T-helper 1 cell treated with Interleukin-12 subunit alpha and Interleukin-12 subunit beta and Interleukin-4 antibody, amounts not matched to agents 30 μg/mL and 1 μg/mL, for 36 hours (primary cell): ENCODE results near the gene SMOC1.

Source experiments
- H3K27ac Mint-ChIP-seq: one replicate; pipeline ENCODE4 v1.8.0; 2021; ENCODE audit warnings: mild to moderate bottlenecking, mixed read lengths
- H3K27me3 Mint-ChIP-seq: one replicate; pipeline ENCODE4 v1.8.0; 2021; ENCODE audit warnings: low read depth, mixed read lengths
- H3K36me3 Mint-ChIP-seq: one replicate; pipeline ENCODE4 v1.8.0; 2021; ENCODE audit warnings: low read depth, mixed read lengths
- H3K4me1 Mint-ChIP-seq: one replicate; pipeline ENCODE4 v1.8.0; 2021; ENCODE audit warnings: low read depth, mixed read lengths
- H3K4me3 Mint-ChIP-seq: one replicate; pipeline ENCODE4 v1.8.0; 2021; ENCODE audit warnings: mild to moderate bottlenecking, moderate library complexity, mixed read lengths
- H3K9me3 Mint-ChIP-seq: one replicate; pipeline ENCODE4 v1.8.0; 2021; ENCODE audit warnings: mixed read lengths

The SMOC1 gene

DNA sequence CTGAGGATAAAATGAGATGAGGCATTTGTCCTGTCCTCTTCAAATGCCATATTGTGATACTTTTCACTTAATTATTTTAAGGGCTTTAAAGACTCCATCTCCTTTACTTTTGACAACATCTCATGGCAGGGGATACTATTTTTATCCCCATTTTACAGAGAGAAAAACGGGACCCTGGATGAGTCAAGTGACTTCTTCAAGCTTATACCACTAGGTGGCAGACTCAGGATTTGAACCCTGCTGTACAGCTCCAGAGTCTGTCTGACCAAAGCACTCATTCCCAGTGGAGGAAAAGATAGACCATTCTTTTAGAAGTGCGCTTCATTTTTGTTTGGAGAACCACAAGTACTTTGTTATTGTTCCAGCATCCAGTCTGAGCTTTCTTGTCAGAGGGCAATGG, 1.7 kb upstream of the SMOC1 start:
- H3K4me3 Mint-ChIP-seq = no peak overlapping the region
- no peaks in the 10 kb centered on the region for H3K4me1 Mint-ChIP-seq
- no peaks in the 10 kb centered on the region for H3K9me3 Mint-ChIP-seq
- no peak overlapping the region for H3K27ac Mint-ChIP-seq
- H3K27me3 Mint-ChIP-seq = peaks cover 64% of the 10 kb centered on the region
- H3K36me3 Mint-ChIP-seq = no peaks in the 10 kb centered on the region

DNA sequence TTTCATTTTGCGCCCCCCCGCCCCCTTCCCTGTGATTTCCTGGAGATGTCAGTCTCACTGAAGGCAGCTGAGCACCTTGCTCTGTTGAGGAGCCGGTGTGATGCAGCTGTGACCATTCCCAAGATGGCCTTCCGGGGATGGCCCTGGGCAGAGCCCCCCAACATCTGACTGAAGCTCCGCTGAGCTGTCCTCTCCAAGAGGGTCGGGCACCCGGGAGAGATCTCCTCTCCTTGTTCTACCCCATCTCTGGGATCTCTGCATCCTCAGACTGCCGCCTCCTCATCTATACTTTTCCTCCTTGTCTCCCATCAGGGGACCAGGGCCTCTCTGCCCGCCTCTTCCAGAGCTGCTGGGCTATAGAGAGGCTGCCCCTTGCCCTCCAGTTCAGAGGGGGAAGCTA, 965 bp upstream of the SMOC1 start:
- peaks cover 65% of the 10 kb centered on the region for H3K27me3 Mint-ChIP-seq

DNA sequence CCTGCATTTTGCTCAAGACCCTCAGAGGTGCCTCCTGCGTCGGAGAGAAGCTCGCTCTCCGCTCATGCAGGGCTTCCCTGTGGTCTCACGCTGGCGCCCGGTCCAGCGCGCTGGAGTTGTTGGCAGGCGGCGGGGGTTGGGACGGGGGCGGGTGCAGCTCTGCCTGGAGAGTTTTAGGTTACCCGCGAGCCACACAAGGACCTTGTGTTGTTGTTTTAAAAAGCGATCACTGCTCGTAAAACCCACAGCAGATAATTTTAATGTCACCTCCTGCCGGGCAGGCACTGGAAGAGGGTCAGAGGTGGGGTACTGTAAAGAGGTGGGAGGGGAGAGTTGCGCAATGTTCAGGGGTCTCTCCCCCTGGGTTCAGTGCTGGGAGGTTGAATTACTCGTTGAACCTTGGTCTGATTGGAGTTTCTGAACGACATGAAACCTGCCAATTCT, 850 bp downstream of the SMOC1 start:
- no peaks in the 10 kb centered on the region for H3K36me3 Mint-ChIP-seq
- H3K4me3 Mint-ChIP-seq = no peak overlapping the region
- H3K27ac Mint-ChIP-seq = no peak overlapping the region
- no peaks in the 10 kb centered on the region for H3K9me3 Mint-ChIP-seq
- no peaks in the 10 kb centered on the region for H3K4me1 Mint-ChIP-seq
- H3K27me3 Mint-ChIP-seq = peaks cover 71% of the 10 kb centered on the region

More for the DNA sequence above, 965 bp upstream of the SMOC1 start:
- H3K27ac Mint-ChIP-seq = no peak overlapping the region
- H3K9me3 Mint-ChIP-seq = no peaks in the 10 kb centered on the region
- no peaks in the 10 kb centered on the region for H3K4me1 Mint-ChIP-seq
- H3K4me3 Mint-ChIP-seq = no peak overlapping the region
- no peaks in the 10 kb centered on the region for H3K36me3 Mint-ChIP-seq

DNA sequence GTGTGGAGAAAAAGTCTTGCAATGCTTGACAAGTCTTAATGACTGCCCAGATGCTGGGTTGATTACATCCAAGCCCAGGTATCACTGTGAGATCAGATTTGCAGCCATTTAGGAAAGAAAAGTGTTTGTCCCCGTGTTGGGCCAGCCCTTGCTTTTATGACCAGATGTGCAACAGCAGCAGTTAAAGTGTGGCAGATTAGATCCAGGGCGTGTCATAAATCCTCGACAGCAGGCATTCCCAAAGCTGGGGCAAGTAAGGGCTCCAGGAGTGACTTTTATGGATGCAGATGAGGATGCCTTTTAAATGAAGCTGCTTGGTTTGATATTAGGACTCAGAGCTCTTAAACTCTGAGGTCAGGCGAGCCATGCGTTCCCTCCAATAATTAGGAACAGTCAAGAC, 1.7 kb downstream of the SMOC1 start:
- Mint-ChIP-seq H3K27ac (no peak overlapping the region), H3K36me3 (no peaks in the 10 kb centered on the region), H3K27me3 (peaks cover 71% of the 10 kb centered on the region), H3K9me3 (no peaks in the 10 kb centered on the region), H3K4me3 (no peak overlapping the region), H3K4me1 (no peaks in the 10 kb centered on the region)

DNA sequence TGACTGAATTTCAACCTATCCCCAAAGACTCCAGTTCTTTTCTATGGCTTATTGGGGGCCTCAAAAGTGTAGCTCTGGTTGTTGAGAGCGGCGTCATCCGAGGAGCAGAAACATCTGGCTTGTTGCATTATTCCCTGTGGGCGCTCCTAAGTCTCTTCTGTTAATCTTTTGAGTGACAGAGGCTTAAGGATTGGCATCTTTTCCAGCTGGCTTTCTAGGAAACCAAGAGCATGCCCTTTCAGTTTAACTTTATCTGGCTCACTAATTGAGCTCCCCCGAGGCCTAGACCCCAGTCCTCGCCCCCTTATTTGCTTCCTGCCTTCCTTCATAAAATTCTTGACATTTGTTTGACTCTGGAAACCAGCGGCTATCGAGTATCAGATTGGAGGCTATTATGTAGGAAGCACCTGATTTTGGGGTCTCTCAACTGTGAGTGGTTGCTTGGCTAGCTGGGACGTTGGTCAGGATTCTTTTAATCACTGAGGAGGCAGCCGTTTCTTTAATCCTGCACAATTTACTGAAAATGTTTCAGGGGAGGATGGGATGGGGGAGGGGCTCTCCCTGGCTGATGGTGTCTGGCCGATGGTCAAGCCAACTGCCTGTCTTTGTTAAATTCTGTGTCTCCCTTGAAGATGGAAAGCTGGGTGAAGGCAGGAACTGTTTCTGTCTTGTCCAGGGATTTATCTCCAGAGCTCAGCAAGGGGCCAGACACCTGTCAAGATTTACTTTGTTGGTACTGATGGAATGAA, 3.1 kb downstream of the SMOC1 start:
- Mint-ChIP-seq H3K27ac (no peak overlapping the region), H3K4me3 (no peak overlapping the region), H3K9me3 (no peaks in the 10 kb centered on the region), H3K4me1 (no peaks in the 10 kb centered on the region), H3K36me3 (no peaks in the 10 kb centered on the region), H3K27me3 (peaks cover 62% of the 10 kb centered on the region)

DNA sequence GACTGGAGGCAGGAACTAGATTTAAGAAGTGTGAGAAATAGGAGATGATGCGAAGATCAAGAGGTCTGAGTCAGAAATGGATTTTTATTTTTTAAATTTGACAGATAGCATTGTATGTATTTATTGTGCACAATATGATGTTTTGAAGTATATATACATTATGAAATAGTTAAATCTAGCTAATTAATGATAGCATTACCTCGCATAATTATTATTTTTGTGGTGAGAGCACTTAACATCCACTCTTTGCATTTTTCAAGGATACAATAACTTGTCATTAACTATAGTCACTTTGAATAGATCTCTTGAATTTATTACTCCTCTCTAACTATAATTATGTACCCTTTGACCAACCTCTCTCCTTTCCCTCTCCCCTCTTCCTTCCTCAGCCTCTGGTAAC, 3.7 kb downstream of the SMOC1 start:
- no peak overlapping the region for H3K4me3 Mint-ChIP-seq

DNA sequence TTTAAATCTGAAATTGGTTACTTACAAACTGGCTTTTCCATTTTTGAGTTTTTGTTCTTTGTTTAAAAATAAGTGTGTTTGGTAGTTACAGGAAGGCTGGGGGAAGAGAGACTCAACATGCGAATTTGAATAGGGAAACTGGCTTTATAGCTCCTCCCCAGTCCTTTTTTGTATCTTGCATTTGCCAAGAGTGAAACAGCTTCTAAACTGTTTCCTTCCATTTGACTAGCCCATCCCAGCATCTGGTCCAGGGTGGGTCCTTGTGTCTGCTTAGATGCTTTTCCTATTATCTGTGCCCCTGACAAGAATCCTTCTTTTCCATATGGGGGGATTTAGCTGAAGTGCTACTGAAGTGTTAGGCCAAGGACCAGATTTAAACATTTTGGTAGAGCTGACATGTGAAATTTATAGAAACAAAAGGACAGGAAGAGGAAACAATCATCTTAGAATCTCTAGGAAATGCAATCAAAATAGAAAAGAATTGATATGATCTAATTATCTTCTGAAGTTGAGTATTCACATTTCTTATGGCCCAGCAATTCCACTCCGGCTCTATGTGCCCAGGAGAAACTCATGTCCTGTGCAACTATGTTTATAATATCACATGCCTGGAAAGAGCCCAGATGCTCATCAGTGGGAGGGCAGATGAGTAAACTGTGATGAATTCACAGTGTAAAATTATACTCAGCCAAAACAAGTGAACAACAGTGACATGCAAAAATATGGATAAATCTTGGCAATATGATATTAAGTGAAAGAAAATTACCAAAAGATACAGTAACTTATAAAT, 7.4 kb downstream of the SMOC1 start:
- peaks cover 36% of the 10 kb centered on the region for H3K27me3 Mint-ChIP-seq
- no peaks in the 10 kb centered on the region for H3K9me3 Mint-ChIP-seq
- no peaks in the 10 kb centered on the region for H3K36me3 Mint-ChIP-seq
- no peak overlapping the region for H3K27ac Mint-ChIP-seq
- H3K4me3 Mint-ChIP-seq = no peak overlapping the region
- H3K4me1 Mint-ChIP-seq = no peaks in the 10 kb centered on the region

More for the DNA sequence above, 3.7 kb downstream of the SMOC1 start:
- no peaks in the 10 kb centered on the region for H3K4me1 Mint-ChIP-seq
- peaks cover 56% of the 10 kb centered on the region for H3K27me3 Mint-ChIP-seq
- H3K27ac Mint-ChIP-seq = no peak overlapping the region
- no peaks in the 10 kb centered on the region for H3K9me3 Mint-ChIP-seq
- H3K36me3 Mint-ChIP-seq = no peaks in the 10 kb centered on the region

DNA sequence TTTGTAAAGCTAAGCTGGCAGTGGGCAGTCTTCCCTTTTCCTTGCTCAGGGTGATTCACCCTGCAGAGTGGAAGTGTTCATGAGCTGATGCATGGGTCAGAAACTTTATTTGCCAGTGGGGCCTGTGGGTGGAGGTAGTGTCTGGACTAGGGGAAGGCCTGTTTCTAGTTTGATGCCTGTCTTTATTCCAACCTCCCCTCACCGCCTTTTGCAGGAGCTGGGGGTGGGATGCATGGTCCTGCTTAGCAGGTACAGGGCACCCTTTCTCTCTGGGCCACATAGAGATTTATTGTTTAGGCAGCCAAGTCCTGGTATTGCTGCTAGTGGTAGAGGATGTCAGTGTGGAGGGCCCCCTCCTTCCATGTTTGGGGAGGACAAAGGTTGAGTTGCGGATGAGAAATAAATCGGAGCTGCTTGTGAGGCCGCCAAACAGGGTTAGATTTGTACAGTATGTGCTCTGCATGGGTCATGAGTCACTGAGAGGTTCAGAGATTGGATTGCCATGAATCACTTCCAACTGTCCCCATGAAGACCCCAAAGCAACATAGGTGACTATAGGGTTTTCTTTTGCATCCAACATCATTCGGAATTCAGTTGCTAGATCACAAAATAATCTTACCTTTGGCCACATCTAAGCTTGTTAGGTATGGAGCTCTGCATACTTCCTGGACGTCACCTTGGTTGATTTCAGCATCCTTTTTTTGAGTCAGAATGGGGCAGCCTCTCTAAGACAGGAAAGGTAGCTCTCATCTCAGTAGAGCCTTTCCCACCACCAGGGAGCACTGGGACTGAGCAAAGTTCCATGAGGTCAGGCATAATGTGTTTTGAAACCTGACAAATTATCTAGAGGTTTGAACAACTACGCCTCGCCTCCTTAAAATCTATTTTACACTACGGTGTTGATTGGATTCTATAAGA, 8.8 kb downstream of the SMOC1 start:
- Mint-ChIP-seq H3K4me3 (no peak overlapping the region), H3K9me3 (no peaks in the 10 kb centered on the region), H3K36me3 (no peaks in the 10 kb centered on the region), H3K4me1 (no peaks in the 10 kb centered on the region), H3K27ac (no peak overlapping the region), H3K27me3 (peaks cover 35% of the 10 kb centered on the region)

DNA sequence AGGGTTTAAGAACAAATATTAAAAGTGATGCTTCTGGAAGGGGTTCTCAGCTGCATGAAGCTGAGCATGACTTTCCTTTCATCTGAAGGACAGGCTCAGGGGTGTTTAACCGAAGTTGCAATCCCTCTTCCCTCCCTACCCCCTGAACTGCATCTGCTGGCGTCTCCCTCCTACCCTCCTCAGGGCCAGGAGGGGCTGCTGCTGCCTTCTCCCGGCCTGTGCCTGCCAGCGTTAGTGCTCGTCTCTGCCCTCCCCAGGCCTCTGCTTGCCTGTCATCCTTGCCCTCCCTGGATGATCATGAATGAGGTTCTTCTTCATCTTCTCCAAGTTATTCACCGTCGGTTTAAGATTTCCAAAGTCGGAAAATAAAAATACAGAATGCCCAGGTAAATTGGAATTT, 12.2 kb downstream of the SMOC1 start:
- Mint-ChIP-seq H3K4me1 (no peaks in the 10 kb centered on the region), H3K9me3 (no peaks in the 10 kb centered on the region), H3K27me3 (peaks cover 32% of the 10 kb centered on the region)

DNA sequence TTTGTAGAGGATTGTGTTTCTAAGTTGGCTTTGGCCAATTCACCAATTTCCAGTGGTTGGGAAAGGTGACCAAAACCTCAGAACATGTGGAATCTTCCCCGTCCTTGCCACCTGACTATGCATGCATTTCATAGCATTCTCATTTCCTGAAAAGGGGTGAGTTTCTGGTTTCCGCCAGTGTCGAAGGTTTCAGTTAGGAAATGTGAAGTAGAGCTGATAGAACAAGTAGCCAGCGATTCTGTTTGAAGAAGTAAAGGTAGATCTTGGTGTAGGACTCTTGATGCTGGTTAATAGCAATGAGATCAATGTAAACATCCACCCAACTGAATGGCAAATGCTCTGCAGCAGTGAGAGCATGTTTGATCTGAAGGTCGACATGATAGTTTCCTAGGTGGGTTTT, 15.9 kb downstream of the SMOC1 start:
- Mint-ChIP-seq H3K27me3 (peaks cover 40% of the 10 kb centered on the region), H3K9me3 (peaks cover 4% of the 10 kb centered on the region), H3K4me1 (no peaks in the 10 kb centered on the region), H3K27ac (no peak overlapping the region), H3K4me3 (no peak overlapping the region), H3K36me3 (no peaks in the 10 kb centered on the region)

More for the DNA sequence above, 12.2 kb downstream of the SMOC1 start:
- H3K36me3 Mint-ChIP-seq = no peaks in the 10 kb centered on the region
- no peak overlapping the region for H3K27ac Mint-ChIP-seq
- no peak overlapping the region for H3K4me3 Mint-ChIP-seq

DNA sequence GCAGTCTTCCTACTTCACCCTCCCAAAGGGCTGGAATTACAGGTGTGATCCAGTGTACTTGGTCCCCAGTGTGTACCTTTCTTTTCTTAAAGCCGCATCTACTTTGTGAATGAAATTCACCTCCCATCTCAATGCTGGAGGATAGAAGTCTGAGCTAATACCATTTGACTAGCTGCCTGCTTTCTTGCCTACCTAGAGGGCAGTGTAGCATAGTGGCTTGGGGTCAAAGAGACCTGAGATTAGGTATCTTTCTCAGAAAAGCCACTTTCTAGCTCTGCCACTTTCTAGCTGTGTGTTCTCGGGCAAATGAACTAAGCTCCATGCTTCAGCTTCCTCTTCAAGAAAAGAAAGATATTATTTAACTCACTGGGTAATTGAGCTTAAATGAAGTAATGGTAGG, 16.9 kb downstream of the SMOC1 start:
- H3K4me3 Mint-ChIP-seq = no peak overlapping the region
- no peaks in the 10 kb centered on the region for H3K36me3 Mint-ChIP-seq
- H3K27me3 Mint-ChIP-seq = peaks cover 34% of the 10 kb centered on the region
- H3K9me3 Mint-ChIP-seq = peaks cover 4% of the 10 kb centered on the region
- no peak overlapping the region for H3K27ac Mint-ChIP-seq
- no peaks in the 10 kb centered on the region for H3K4me1 Mint-ChIP-seq

DNA sequence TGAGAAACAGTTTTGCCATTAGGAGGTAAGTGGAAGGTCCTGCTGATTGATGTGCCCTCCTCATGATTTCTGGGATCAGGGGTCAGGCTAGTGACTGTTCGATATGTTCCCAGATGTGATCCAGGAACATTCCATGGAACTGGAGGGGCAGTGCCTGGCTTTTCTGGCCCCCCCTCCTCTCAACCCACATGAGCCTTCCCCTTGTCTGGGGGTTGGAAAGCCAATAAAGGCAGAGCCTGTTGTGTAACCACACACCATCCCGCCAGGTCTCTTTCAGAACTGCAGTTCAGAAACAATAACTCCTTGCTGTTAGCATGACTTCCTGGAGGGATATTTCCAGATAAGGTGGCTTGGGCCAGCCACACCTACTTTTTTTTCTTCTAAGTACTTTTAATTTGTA, 17.8 kb downstream of the SMOC1 start:
- Mint-ChIP-seq H3K9me3 (peaks cover 4% of the 10 kb centered on the region), H3K27ac (no peak overlapping the region), H3K27me3 (peaks cover 34% of the 10 kb centered on the region), H3K4me1 (no peaks in the 10 kb centered on the region), H3K36me3 (no peaks in the 10 kb centered on the region), H3K4me3 (no peak overlapping the region)

DNA sequence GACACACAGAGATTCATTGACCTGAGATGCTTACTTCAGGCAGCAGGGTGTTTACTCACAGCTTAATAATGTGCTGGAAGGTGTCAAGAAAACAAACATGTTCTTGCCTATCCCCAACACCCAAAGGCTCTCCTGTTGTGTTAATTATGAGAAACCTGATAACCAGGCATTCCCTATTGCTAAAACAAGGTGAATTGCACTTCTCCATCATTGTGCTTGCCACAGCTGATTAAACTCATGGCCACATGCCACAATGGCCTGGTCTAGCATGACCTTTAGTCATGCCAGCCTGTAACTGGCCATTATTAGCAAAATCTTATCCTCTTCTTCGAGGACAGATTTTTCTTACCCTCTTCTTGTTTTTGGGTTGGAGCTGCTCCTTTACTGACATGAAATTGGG, 21.4 kb downstream of the SMOC1 start:
- H3K27me3 Mint-ChIP-seq = peaks cover 17% of the 10 kb centered on the region
- no peak overlapping the region for H3K27ac Mint-ChIP-seq
- no peaks in the 10 kb centered on the region for H3K4me1 Mint-ChIP-seq
- H3K36me3 Mint-ChIP-seq = no peaks in the 10 kb centered on the region
- no peak overlapping the region for H3K4me3 Mint-ChIP-seq
- H3K9me3 Mint-ChIP-seq = peaks cover 4% of the 10 kb centered on the region

DNA sequence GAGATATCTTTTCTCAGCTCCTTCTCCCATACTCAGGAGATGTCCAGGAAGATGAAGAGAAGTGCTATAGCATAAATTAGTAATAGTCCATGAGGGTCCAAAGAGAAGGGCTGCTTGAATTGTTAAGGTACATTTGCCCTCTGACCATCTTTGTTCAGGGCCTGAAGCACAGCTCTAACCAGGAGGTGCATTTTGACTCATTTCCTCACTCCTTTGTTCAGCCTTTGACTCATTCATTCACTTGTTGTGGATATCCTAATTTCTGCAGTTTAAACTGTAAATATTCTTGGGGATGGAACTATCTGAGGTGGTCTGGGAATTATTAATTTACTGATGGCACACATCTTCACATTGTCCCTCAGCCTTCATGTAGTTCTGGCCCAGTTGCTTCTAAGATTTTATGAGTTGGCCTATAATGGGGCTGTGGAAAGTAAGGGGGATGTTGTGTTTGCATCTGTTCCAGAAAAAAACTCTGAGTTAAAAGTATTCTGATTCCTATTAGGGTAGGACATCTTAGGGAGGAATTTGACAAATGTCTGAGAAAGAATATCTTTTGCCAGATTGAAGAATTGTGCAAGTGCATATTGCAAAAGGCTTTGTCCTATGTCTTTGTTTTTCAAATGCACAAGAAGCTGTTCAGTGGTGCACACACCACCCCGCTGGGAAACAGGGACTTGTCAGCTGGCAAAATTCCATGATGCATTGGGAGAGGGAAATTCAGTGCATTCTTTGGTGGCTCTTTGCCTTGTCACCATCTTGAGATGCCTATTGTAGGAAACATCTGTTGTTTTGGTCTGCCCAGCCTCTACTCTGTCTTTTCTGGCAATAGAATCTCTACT, 22.1 kb downstream of the SMOC1 start:
- Mint-ChIP-seq H3K4me3 (no peak overlapping the region), H3K27ac (no peak overlapping the region), H3K27me3 (peaks cover 15% of the 10 kb centered on the region), H3K36me3 (no peaks in the 10 kb centered on the region), H3K9me3 (peaks cover 4% of the 10 kb centered on the region), H3K4me1 (no peaks in the 10 kb centered on the region)
